Testis (tissue), 2 donors: ENCODE measurements around the gene NLGN1.

Experiments used
- POLR2A ChIP-seq: fragments of 450-650 bp; IDR thresholded peaks from one replicate; pipeline ENCODE4 v1.6.1; 2017; ENCODE audit warnings: antibody characterized with exemption, mild to moderate bottlenecking, moderate library complexity
- TF ChIP-seq, protein P1 (sequence below), 3 experiments: fragments of 450-650 bp in 2 of 3; fragments of 200-600 bp in 1 of 3; sonication (generic) in 1 of 3; IDR thresholded peaks; one replicate each; pipeline ENCODE4 v1.5.1; 2016 to 2019; ENCODE audit warnings: antibody characterized with exemption in 3 of 3, mild to moderate bottlenecking in 2 of 3, moderate library complexity in 1 of 3

DNA sequence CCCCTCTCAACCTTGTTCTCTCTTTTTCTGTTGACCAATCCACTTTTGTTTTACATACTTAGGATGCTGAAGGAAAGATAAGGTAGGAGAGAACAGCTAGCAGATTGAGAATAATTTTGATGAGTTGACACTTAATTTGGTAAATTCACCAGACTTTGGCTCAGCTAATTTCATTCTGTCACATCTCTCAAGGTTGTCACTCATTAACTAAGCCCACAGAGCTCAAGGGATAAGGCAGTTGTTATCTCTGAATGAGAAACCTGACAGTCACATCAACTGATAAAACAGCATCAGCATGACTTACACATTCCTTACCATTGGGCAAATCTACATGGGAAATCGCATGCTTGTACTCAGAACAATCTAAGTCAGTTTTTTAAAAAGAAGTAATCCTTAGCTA lies 591.4 kb downstream of the NLGN1 start:
- TF ChIP-seq, protein P1, sequence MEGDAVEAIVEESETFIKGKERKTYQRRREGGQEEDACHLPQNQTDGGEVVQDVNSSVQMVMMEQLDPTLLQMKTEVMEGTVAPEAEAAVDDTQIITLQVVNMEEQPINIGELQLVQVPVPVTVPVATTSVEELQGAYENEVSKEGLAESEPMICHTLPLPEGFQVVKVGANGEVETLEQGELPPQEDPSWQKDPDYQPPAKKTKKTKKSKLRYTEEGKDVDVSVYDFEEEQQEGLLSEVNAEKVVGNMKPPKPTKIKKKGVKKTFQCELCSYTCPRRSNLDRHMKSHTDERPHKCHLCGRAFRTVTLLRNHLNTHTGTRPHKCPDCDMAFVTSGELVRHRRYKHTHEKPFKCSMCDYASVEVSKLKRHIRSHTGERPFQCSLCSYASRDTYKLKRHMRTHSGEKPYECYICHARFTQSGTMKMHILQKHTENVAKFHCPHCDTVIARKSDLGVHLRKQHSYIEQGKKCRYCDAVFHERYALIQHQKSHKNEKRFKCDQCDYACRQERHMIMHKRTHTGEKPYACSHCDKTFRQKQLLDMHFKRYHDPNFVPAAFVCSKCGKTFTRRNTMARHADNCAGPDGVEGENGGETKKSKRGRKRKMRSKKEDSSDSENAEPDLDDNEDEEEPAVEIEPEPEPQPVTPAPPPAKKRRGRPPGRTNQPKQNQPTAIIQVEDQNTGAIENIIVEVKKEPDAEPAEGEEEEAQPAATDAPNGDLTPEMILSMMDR (IDR thresholded peaks at IDR 0.05) = no peak
- no peak for TF ChIP-seq POLR2A
